HTR-8/SVneo (cell line): ENCODE measurements around the gene CCDC126.
"Not testable (repeated sequence)": the region's sequence is repeated elsewhere in the genome, so short reads cannot be mapped to it uniquely, and the experiment has no call there.

Experiments used
- DNase-seq: peaks from one replicate; pipeline ENCODE4 v3.0.0; 2011; ENCODE audit warnings: low spot score, mixed read lengths; ENCODE audit not compliant: insufficient read length
- FAIRE-seq: peaks from 2 replicates; lab custom pipeline; 2011; peaks lifted over from hg19 to GRCh38; lab: Jason Lieb, UNC

CCDC126 gene

GRCh38 chr7:23597094-23598091 is at the start of gene CCDC126:
CCDC126 (plus strand) TSS chr7:23597382; CDS start chr7:23611316, 13,934 bp downstream.
- peak; percentile 92 for DNase-seq
- peak; percentile 86 for FAIRE-seq

GRCh38 chr7:23547662-23548061 is 49.5 kb upstream of the CCDC126 start:
- no peak for FAIRE-seq
- no peak for DNase-seq

- DNase-seq (no peak), FAIRE-seq (no peak)
Measured at GRCh38 chr7:23558303-23558702, 38.9 kb upstream of the CCDC126 start.

- peak; percentile 82 for DNase-seq
- FAIRE-seq, result peak; percentile 4
Measured at GRCh38 chr7:23570592-23571200, 26.5 kb upstream of the CCDC126 start.

- not testable (repeated sequence) for DNase-seq, FAIRE-seq
Measured at GRCh38 chr7:23581975-23582374, 15.2 kb upstream of the CCDC126 start.

GRCh38 chr7:23585304-23585703 is 11.9 kb upstream of the CCDC126 start:
- FAIRE-seq, result peak; percentile 57
- DNase-seq, result not testable (repeated sequence)

- DNase-seq (no peak), FAIRE-seq (no peak)
Measured at GRCh38 chr7:23586159-23586558, 11.0 kb upstream of the CCDC126 start.

- FAIRE-seq, result no peak
- no peak for DNase-seq
Measured at GRCh38 chr7:23590529-23590928, 6.7 kb upstream of the CCDC126 start.

- FAIRE-seq, result no peak
- DNase-seq, result no peak
Measured at GRCh38 chr7:23593706-23594105, 3.5 kb upstream of the CCDC126 start.

GRCh38 chr7:23594879-23595604 is 2.1 kb upstream of the CCDC126 start:
- FAIRE-seq, result no peak

GRCh38 chr7:23598296-23598695 is 1.1 kb downstream of the CCDC126 start:
- no peak for DNase-seq
- FAIRE-seq, result no peak

More at GRCh38 chr7:23594879-23595604, 2.1 kb upstream of the CCDC126 start:
- DNase-seq, result no peak

GRCh38 chr7:23600236-23600635 is 3.1 kb downstream of the CCDC126 start:
- DNase-seq (no peak), FAIRE-seq (no peak)

GRCh38 chr7:23603632-23604295 is 6.6 kb downstream of the CCDC126 start:
- no peak for DNase-seq
- no peak for FAIRE-seq

GRCh38 chr7:23604296-23604640 is 7.1 kb downstream of the CCDC126 start:
- no peak for FAIRE-seq
- DNase-seq, result no peak

GRCh38 chr7:23607130-23607529 is 9.9 kb downstream of the CCDC126 start:
- DNase-seq, result no peak
- FAIRE-seq, result no peak

GRCh38 chr7:23607866-23608265 is 10.7 kb downstream of the CCDC126 start:
- no peak for DNase-seq
- FAIRE-seq, result no peak

GRCh38 chr7:23615331-23615730 is 18.1 kb downstream of the CCDC126 start:
- DNase-seq (no peak), FAIRE-seq (no peak)

GRCh38 chr7:23616593-23616992 is 19.4 kb downstream of the CCDC126 start:
- no peak for FAIRE-seq
- no peak for DNase-seq

GRCh38 chr7:23617482-23617881 is 20.3 kb downstream of the CCDC126 start:
- FAIRE-seq (no peak), DNase-seq (no peak)

GRCh38 chr7:23618241-23618640 is 21.1 kb downstream of the CCDC126 start:
- DNase-seq (no peak), FAIRE-seq (no peak)
